HCT116 (cell line): Measurements from ENCODE around the gene MRPL47. TPM values are rescaled to one million over a fixed set of nuclear protein-coding genes. Genes with fewer than 3 reads are reported as not detected.

Experiments used
- ATAC-seq: fragments of 200-7000 bp; cut with Tn5 transposase; 2 replicates; pipeline ENCODE4 v1.9.1; 2020; ENCODE audit warnings: mild to moderate bottlenecking, moderate library complexity
- BruUV-seq: library from RNA; stranded (reverse); fragments of 400-500 nt; replicated peaks from 2 replicates; lab custom pipeline; 2021; lab: Mats Ljungman, UMichigan
- CTCF ChIA-PET: fragments of 300-600 bp; sonication (Branson Sonifier 250); formaldehyde crosslinking; loops from one replicate; lab custom pipeline; 2021; ENCODE audit warnings: antibody characterized with exemption; lab: Charles Lee
- POLR2A ChIA-PET: fragments of 300-600, 350-600 bp; sonication (Branson Sonifier 250); formaldehyde crosslinking; loops from one replicate; lab custom pipeline; 2021; ENCODE audit warnings: antibody characterized with exemption; lab: Charles Lee
- RAD21 ChIA-PET, 2 experiments: fragments of 300-600 bp; sonication (Branson Sonifier 250); formaldehyde crosslinking; loops; one replicate each; lab custom pipeline; 2023; ENCODE audit warnings: low total read pairs in 2 of 2; ENCODE audit not compliant: uncharacterized antibody in 2 of 2, unreplicated experiment in 2 of 2, low non-redundant PET in 1 of 2; lab: Charles Lee
- DNase-seq: peaks from one replicate; pipeline ENCODE4 v3.0.0-alpha.2; 2010; ENCODE audit warnings: low read depth, low spot score
- H2AFZ ChIP-seq: fragments of 200-600 bp; shearing (Covaris generic), sonication (generic); 2 replicates; pipeline ENCODE4 v1.6.1; 2017; ENCODE audit warnings: low read depth, mixed run types, mixed read lengths, antibody characterized with exemption, low read length; ENCODE audit not compliant: poor library complexity, severe bottlenecking
- H3K27ac ChIP-seq: 2 replicates; pipeline ENCODE4 v1.5.1; 2012; ENCODE audit warnings: low read depth, low read length
- H3K27me3 ChIP-seq: fragments of 200-600 bp; sonication (generic); 2 replicates; pipeline ENCODE4 v1.6.1; 2016; ENCODE audit warnings: mixed run types, low read length, mixed read lengths; ENCODE audit not compliant: insufficient read depth
- H3K36me3 ChIP-seq, 2 experiments: fragments of 200-500 bp in 1 of 2; fragments of 200-600 bp in 1 of 2; sonication (Bioruptor generic) in 1 of 2; sonication (generic) in 1 of 2; 2 replicates each; pipeline versions ENCODE4 v1.5.1 to v1.6.1; 2014 to 2016; ENCODE audit warnings: low read length in 2 of 2, inconsistent platforms in 1 of 2, mixed read lengths in 1 of 2, mixed run types in 1 of 2; ENCODE audit not compliant: insufficient read depth in 2 of 2, control insufficient read depth in 1 of 2
- H3K4me1 ChIP-seq, 2 experiments: fragments of 200-600 bp in 1 of 2; sonication (generic) in 1 of 2; 2 replicates each; pipeline versions ENCODE4 v1.5.1 to v1.6.1; 2012 to 2017; ENCODE audit warnings: low read length in 2 of 2, inconsistent platforms in 1 of 2, mild to moderate bottlenecking in 1 of 2, mixed read lengths in 1 of 2, mixed run types in 1 of 2, moderate library complexity in 1 of 2; ENCODE audit not compliant: insufficient read depth in 2 of 2, control insufficient read depth in 1 of 2
- H3K4me2 ChIP-seq: fragments of 200-600 bp; sonication (generic); 2 replicates; pipeline ENCODE4 v1.6.1; 2017; ENCODE audit warnings: mixed run types, low read length, mixed read lengths
- H3K4me3 ChIP-seq, 2 experiments: fragments of 200-600 bp in 1 of 2; sonication (generic) in 1 of 2; replicated peaks in 1 of 2; 2 replicates each; pipeline ENCODE4 v1.5.1; 2011 to 2016; ENCODE audit warnings: low read length in 2 of 2, control low read depth in 1 of 2, low read depth in 1 of 2, mild to moderate bottlenecking in 1 of 2, mixed read lengths in 1 of 2, mixed run types in 1 of 2
- H3K79me2 ChIP-seq: fragments of 200-600 bp; sonication (generic); 2 replicates; pipeline ENCODE4 v1.6.1; 2017; ENCODE audit warnings: mild to moderate bottlenecking, mixed run types, low read length, moderate library complexity, mixed read lengths; ENCODE audit not compliant: insufficient read depth
- H3K9ac ChIP-seq: fragments of 200-600 bp; sonication (generic); 2 replicates; pipeline ENCODE4 v1.6.1; 2016; ENCODE audit warnings: low read length, mixed read lengths
- H3K9me2 ChIP-seq: fragments of 200-600 bp; sonication (generic), shearing (Covaris generic); 2 replicates; pipeline ENCODE4 v1.6.1; 2017; ENCODE audit warnings: mixed run types, mild to moderate bottlenecking, moderate library complexity; ENCODE audit not compliant: insufficient read depth
- H3K9me3 ChIP-seq, 2 experiments: fragments of 200-500 bp in 1 of 2; fragments of 200-600 bp in 1 of 2; sonication (Bioruptor generic) in 1 of 2; sonication (generic) in 1 of 2; 2 replicates each; pipeline ENCODE4 v1.6.1; 2014 to 2017; ENCODE audit warnings: low read length in 2 of 2, mixed read lengths in 2 of 2, inconsistent platforms in 1 of 2, low read depth in 1 of 2, mild to moderate bottlenecking in 1 of 2, mixed run types in 1 of 2, moderate library complexity in 1 of 2; ENCODE audit not compliant: control insufficient read depth in 1 of 2, insufficient read depth in 1 of 2
- H4K20me1 ChIP-seq: fragments of 200-600 bp; sonication (generic), shearing (Covaris generic); 2 replicates; pipeline ENCODE4 v1.6.1; 2017; ENCODE audit warnings: mixed run types, mild to moderate bottlenecking, moderate library complexity; ENCODE audit not compliant: insufficient read depth
- CBX3 ChIP-seq: IDR thresholded peaks from 2 replicates; pipeline ENCODE4 v1.6.1; 2012; ENCODE audit warnings: low read depth
- EZH2phosphoT487 ChIP-seq: fragments of 200-600 bp; IDR thresholded peaks from 2 replicates; pipeline ENCODE4 v1.6.1; 2018; ENCODE audit warnings: antibody characterized with exemption, borderline replicate concordance
- FOSL1 ChIP-seq: IDR thresholded peaks from 2 replicates; pipeline ENCODE4 v1.6.1; 2012; ENCODE audit warnings: low read depth
- RAD21 ChIP-seq: IDR thresholded peaks from 2 replicates; pipeline ENCODE4 v1.6.1; 2012; ENCODE audit warnings: low read depth, mild to moderate bottlenecking
- SIN3A ChIP-seq: IDR thresholded peaks from 2 replicates; pipeline ENCODE4 v1.6.1; 2012; ENCODE audit warnings: low read depth
- ZFX ChIP-seq: fragments of 450-650 bp; IDR thresholded peaks from 2 replicates; pipeline ENCODE4 v1.6.1; 2017
- intact Hi-C: fragments of 100-400 bp; cut with micrococcal nuclease; formaldehyde crosslinking; loops from 2 replicates; pipeline ENCODE4 v1.10.0; 2022
- total RNA-seq: library from RNA; stranded (reverse); gene quantifications from one replicate; pipeline ENCODE4 v1.2.1, GENCODE V29; 2021; ENCODE audit not compliant: unreplicated experiment
- TF ChIP-seq, protein P1 (sequence below): IDR thresholded peaks from 2 replicates; pipeline ENCODE4 v1.6.1; 2012
- TF ChIP-seq, protein P2 (sequence below), 3 experiments: fragments of 200-600 bp in 1 of 3; sonication (generic) in 1 of 3; IDR thresholded peaks in 2 of 3; conservative IDR thresholded peaks in 1 of 3; 2 replicates each; pipeline ENCODE4 v1.5.1; 2012 to 2017; ENCODE audit warnings: low read depth in 2 of 3, low read length in 2 of 3, antibody characterized with exemption in 1 of 3, borderline replicate concordance in 1 of 3, control low read depth in 1 of 3, mild to moderate bottlenecking in 1 of 3, mixed read lengths in 1 of 3, mixed run types in 1 of 3, moderate library complexity in 1 of 3; ENCODE audit not compliant: insufficient read depth in 1 of 3
- TF ChIP-seq, protein P3 (sequence below): IDR thresholded peaks from 2 replicates; pipeline ENCODE4 v1.6.1; 2011; ENCODE audit warnings: mild to moderate bottlenecking, low read length, moderate library complexity; ENCODE audit not compliant: insufficient replicate concordance; ENCODE audit errors: extremely low read depth

Gene MRPL47
- total RNA-seq, 1 experiment from 2014 or later = 52.3 TPM

DNA sequence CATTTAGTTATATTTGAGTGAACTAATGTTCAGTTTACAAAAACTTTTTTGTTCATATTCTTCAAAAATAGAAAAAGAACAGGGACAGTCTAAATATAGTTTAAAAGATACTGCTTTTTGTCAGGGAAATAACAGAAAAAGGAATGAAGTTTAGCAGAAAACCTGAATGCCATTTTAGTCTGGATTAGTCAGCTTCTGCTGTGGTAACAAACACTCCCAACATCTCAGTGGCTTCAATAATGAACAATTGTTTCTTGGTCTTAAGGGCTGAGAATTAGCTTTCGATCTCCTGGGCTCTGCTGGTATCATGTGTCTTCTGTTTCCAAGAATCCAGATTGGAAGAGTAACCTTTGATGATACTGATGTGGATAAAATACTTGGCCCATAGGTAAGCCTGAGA, 36.0 kb upstream of the MRPL47 start:
- ChIA-PET POLR2A (no interaction called here), RAD21 (no interaction called here)
- no peak overlapping the region for H3K27ac ChIP-seq
- H3K9me3 ChIP-seq = no peaks in the 10 kb centered on the region
- TF ChIP-seq SIN3A (no peak), ZFX (no peak), FOSL1 (no peak), EZH2phosphoT487 (no peak), RAD21 (no peak), CBX3 (no peak)
- TF ChIP-seq, protein P1, sequence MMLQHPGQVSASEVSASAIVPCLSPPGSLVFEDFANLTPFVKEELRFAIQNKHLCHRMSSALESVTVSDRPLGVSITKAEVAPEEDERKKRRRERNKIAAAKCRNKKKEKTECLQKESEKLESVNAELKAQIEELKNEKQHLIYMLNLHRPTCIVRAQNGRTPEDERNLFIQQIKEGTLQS = no peak
- TF ChIP-seq, protein P2, sequence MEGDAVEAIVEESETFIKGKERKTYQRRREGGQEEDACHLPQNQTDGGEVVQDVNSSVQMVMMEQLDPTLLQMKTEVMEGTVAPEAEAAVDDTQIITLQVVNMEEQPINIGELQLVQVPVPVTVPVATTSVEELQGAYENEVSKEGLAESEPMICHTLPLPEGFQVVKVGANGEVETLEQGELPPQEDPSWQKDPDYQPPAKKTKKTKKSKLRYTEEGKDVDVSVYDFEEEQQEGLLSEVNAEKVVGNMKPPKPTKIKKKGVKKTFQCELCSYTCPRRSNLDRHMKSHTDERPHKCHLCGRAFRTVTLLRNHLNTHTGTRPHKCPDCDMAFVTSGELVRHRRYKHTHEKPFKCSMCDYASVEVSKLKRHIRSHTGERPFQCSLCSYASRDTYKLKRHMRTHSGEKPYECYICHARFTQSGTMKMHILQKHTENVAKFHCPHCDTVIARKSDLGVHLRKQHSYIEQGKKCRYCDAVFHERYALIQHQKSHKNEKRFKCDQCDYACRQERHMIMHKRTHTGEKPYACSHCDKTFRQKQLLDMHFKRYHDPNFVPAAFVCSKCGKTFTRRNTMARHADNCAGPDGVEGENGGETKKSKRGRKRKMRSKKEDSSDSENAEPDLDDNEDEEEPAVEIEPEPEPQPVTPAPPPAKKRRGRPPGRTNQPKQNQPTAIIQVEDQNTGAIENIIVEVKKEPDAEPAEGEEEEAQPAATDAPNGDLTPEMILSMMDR (IDR thresholded peaks at IDR 0.05 in 2 of 3, conservative IDR thresholded peaks at IDR 0.05 in 1 of 3; ENCODE audit: borderline replicate concordance in 1 of 3, insufficient read depth in 1 of 3, low read depth in 2 of 3, low read length in 2 of 3) = no peak
- TF ChIP-seq, protein P3, sequence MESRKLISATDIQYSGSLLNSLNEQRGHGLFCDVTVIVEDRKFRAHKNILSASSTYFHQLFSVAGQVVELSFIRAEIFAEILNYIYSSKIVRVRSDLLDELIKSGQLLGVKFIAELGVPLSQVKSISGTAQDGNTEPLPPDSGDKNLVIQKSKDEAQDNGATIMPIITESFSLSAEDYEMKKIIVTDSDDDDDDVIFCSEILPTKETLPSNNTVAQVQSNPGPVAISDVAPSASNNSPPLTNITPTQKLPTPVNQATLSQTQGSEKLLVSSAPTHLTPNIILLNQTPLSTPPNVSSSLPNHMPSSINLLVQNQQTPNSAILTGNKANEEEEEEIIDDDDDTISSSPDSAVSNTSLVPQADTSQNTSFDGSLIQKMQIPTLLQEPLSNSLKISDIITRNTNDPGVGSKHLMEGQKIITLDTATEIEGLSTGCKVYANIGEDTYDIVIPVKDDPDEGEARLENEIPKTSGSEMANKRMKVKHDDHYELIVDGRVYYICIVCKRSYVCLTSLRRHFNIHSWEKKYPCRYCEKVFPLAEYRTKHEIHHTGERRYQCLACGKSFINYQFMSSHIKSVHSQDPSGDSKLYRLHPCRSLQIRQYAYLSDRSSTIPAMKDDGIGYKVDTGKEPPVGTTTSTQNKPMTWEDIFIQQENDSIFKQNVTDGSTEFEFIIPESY = no peak
- TF ChIP-seq, all 23 proteins: peak for 0
- intact Hi-C loops = no loop called here
- no peaks in the 10 kb centered on the region for H3K9me2 ChIP-seq
- H3K4me1 ChIP-seq = peaks cover 3 to 16% of the 10 kb centered on the region in 2 experiments; a peak in 1 of 4 replicates
- no peak for ATAC-seq
- no TSS peak for BruUV-seq
- H3K27me3 ChIP-seq = no peaks in the 10 kb centered on the region
- no peak overlapping the region for H3K4me3 ChIP-seq
- CTCF ChIA-PET = no interaction called here
- no peak for DNase-seq
- no peak overlapping the region for H3K9ac ChIP-seq
- H2AFZ ChIP-seq = no peak overlapping the region
- no peaks in the 10 kb centered on the region for H3K79me2 ChIP-seq
- H3K4me2 ChIP-seq = no peak overlapping the region
- H3K36me3 ChIP-seq = no peaks in the 10 kb centered on the region
- no peaks in the 10 kb centered on the region for H4K20me1 ChIP-seq
